ENCODE results near the gene CYP4F2. TPM values are rescaled to one million over a fixed set of nuclear protein-coding genes. Genes with fewer than 3 reads are reported as not detected.
"Not testable (repeated sequence)": the region's sequence is repeated elsewhere in the genome, so short reads cannot be mapped to it uniquely, and the experiment has no call there.

CYP4F2 gene
- polyA plus RNA-seq, 1 donor from 2014 or later = not detected

DNA sequence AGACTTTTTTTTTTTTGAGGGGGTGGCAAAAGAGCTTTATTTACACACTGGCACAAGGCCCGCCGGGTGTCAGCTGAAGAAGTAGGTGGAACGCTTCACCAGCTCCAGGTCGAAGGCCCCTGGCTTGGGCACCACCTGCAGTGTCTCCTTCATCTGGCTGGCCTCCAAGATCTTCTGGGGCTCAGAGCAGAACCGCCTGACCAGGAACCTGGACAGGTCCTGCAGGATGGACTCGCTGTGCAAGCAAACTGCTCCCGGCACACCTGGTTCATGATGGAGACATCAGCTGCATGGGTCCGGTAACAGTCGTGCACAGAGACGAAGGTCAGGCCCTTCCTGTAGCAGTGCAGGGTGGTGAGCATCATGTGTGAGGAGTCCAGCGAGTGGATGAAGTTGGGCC lies 4.4 kb upstream of the CYP4F2 start:
- no peak overlapping the region for H3K4me3 ChIP-seq (ENCODE audit: low read length)
- H3K9ac ChIP-seq (ENCODE audit: low read length) = no peak overlapping the region
- H3K27me3 ChIP-seq (ENCODE audit: insufficient read depth, low read depth, low read length) = no peaks in the 10 kb centered on the region
- no peaks in the 10 kb centered on the region for H3F3A ChIP-seq (ENCODE audit: insufficient read depth, low read length, poor library complexity, severe bottlenecking)
- no peaks in the 10 kb centered on the region for H3K9me2 ChIP-seq (ENCODE audit: insufficient read depth, low read length)
- no peaks in the 10 kb centered on the region for H3K36me3 ChIP-seq (ENCODE audit: insufficient read depth, low read length)
- no peak overlapping the region for H2AFZ ChIP-seq (ENCODE audit: low read depth, low read length)
- no peaks in the 10 kb centered on the region for H4K20me1 ChIP-seq (ENCODE audit: insufficient read depth)
- no peak for TF ChIP-seq EZH2 (IDR thresholded peaks at IDR 0.05; ENCODE audit: borderline replicate concordance, insufficient read depth, low read length, poor library complexity, severe bottlenecking)
- TF ChIP-seq, protein P1, sequence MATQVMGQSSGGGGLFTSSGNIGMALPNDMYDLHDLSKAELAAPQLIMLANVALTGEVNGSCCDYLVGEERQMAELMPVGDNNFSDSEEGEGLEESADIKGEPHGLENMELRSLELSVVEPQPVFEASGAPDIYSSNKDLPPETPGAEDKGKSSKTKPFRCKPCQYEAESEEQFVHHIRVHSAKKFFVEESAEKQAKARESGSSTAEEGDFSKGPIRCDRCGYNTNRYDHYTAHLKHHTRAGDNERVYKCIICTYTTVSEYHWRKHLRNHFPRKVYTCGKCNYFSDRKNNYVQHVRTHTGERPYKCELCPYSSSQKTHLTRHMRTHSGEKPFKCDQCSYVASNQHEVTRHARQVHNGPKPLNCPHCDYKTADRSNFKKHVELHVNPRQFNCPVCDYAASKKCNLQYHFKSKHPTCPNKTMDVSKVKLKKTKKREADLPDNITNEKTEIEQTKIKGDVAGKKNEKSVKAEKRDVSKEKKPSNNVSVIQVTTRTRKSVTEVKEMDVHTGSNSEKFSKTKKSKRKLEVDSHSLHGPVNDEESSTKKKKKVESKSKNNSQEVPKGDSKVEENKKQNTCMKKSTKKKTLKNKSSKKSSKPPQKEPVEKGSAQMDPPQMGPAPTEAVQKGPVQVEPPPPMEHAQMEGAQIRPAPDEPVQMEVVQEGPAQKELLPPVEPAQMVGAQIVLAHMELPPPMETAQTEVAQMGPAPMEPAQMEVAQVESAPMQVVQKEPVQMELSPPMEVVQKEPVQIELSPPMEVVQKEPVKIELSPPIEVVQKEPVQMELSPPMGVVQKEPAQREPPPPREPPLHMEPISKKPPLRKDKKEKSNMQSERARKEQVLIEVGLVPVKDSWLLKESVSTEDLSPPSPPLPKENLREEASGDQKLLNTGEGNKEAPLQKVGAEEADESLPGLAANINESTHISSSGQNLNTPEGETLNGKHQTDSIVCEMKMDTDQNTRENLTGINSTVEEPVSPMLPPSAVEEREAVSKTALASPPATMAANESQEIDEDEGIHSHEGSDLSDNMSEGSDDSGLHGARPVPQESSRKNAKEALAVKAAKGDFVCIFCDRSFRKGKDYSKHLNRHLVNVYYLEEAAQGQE (IDR thresholded peaks at IDR 0.05; ENCODE audit: borderline replicate concordance) = no peak
- TF ChIP-seq, protein P2, sequence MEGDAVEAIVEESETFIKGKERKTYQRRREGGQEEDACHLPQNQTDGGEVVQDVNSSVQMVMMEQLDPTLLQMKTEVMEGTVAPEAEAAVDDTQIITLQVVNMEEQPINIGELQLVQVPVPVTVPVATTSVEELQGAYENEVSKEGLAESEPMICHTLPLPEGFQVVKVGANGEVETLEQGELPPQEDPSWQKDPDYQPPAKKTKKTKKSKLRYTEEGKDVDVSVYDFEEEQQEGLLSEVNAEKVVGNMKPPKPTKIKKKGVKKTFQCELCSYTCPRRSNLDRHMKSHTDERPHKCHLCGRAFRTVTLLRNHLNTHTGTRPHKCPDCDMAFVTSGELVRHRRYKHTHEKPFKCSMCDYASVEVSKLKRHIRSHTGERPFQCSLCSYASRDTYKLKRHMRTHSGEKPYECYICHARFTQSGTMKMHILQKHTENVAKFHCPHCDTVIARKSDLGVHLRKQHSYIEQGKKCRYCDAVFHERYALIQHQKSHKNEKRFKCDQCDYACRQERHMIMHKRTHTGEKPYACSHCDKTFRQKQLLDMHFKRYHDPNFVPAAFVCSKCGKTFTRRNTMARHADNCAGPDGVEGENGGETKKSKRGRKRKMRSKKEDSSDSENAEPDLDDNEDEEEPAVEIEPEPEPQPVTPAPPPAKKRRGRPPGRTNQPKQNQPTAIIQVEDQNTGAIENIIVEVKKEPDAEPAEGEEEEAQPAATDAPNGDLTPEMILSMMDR (IDR thresholded peaks at IDR 0.05; ENCODE audit: poor library complexity, severe bottlenecking) = no peak
- TF ChIP-seq TAF1 (IDR thresholded peaks at IDR 0.05; ENCODE audit: low read depth) = no peak
- no peak for TF ChIP-seq SMC3 (conservative IDR thresholded peaks at IDR 0.05; ENCODE audit: poor library complexity)
- TF ChIP-seq EP300 (conservative IDR thresholded peaks at IDR 0.05; ENCODE audit: poor library complexity, severe bottlenecking) = no peak
- TF ChIP-seq MXI1 (conservative IDR thresholded peaks at IDR 0.05; ENCODE audit: poor library complexity, severe bottlenecking) = no peak
- no peak for TF ChIP-seq RAD21 (conservative IDR thresholded peaks at IDR 0.05)
- no peak for TF ChIP-seq POLR2AphosphoS5 (IDR thresholded peaks at IDR 0.05)
- H3K9me3 ChIP-seq (ENCODE audit: low read length) = no peaks in the 10 kb centered on the region
- no peak overlapping the region for H3K27ac ChIP-seq (ENCODE audit: low read length)
- H3K4me2 ChIP-seq (ENCODE audit: low read length) = no peak overlapping the region
- no peaks in the 10 kb centered on the region for H3K79me2 ChIP-seq (replicated peaks; ENCODE audit: insufficient read depth, low read length)

GRCh38 chr19:15900504-15900903 lies 2.6 kb upstream of the CYP4F2 start:
- H3K9me3 ChIP-seq (ENCODE audit: low read length) = no peaks in the 10 kb centered on the region
- H3K9ac ChIP-seq (ENCODE audit: low read length) = no peak overlapping the region
- no peak overlapping the region for H3K4me2 ChIP-seq (ENCODE audit: low read length)
- H3K9me2 ChIP-seq (ENCODE audit: insufficient read depth, low read length) = no peaks in the 10 kb centered on the region
- no peaks in the 10 kb centered on the region for H3K36me3 ChIP-seq (ENCODE audit: insufficient read depth, low read length)
- H3F3A ChIP-seq (ENCODE audit: insufficient read depth, low read length, poor library complexity, severe bottlenecking) = no peaks in the 10 kb centered on the region
- no peak overlapping the region for H3K4me3 ChIP-seq (ENCODE audit: low read length)
- no peaks in the 10 kb centered on the region for H3K27me3 ChIP-seq (ENCODE audit: insufficient read depth, low read depth, low read length)
- no peak overlapping the region for H2AFZ ChIP-seq (ENCODE audit: low read depth, low read length)
- TF ChIP-seq POLR2AphosphoS5 (IDR thresholded peaks at IDR 0.05) = no peak
- no peak for TF ChIP-seq MXI1 (conservative IDR thresholded peaks at IDR 0.05; ENCODE audit: poor library complexity, severe bottlenecking)
- no peak for TF ChIP-seq SMC3 (conservative IDR thresholded peaks at IDR 0.05; ENCODE audit: poor library complexity)
- TF ChIP-seq RAD21 (conservative IDR thresholded peaks at IDR 0.05) = no peak
- TF ChIP-seq TAF1 (IDR thresholded peaks at IDR 0.05; ENCODE audit: low read depth) = no peak
- TF ChIP-seq, protein P2 (IDR thresholded peaks at IDR 0.05; ENCODE audit: poor library complexity, severe bottlenecking) = no peak
- TF ChIP-seq, protein P1 (IDR thresholded peaks at IDR 0.05; ENCODE audit: borderline replicate concordance) = no peak
- TF ChIP-seq EP300 (conservative IDR thresholded peaks at IDR 0.05; ENCODE audit: poor library complexity, severe bottlenecking) = no peak
- TF ChIP-seq EZH2 (IDR thresholded peaks at IDR 0.05; ENCODE audit: borderline replicate concordance, insufficient read depth, low read length, poor library complexity, severe bottlenecking) = no peak
- no peak overlapping the region for H3K27ac ChIP-seq (ENCODE audit: low read length)
- H4K20me1 ChIP-seq (ENCODE audit: insufficient read depth) = no peaks in the 10 kb centered on the region
- no peaks in the 10 kb centered on the region for H3K79me2 ChIP-seq (replicated peaks; ENCODE audit: insufficient read depth, low read length)

- H3K27me3 ChIP-seq (ENCODE audit: insufficient read depth, low read depth, low read length); H3K9me3 ChIP-seq (ENCODE audit: low read length); H3K36me3 ChIP-seq (ENCODE audit: insufficient read depth, low read length); H3K9me2 ChIP-seq (ENCODE audit: insufficient read depth, low read length); H3K79me2 ChIP-seq (replicated peaks; ENCODE audit: insufficient read depth, low read length); H3K4me2 ChIP-seq (ENCODE audit: low read length); H2AFZ ChIP-seq (ENCODE audit: low read depth, low read length); H3K27ac ChIP-seq (ENCODE audit: low read length); H4K20me1 ChIP-seq (ENCODE audit: insufficient read depth); H3K9ac ChIP-seq (ENCODE audit: low read length); H3F3A ChIP-seq (ENCODE audit: insufficient read depth, low read length, poor library complexity, severe bottlenecking); H3K4me3 ChIP-seq (ENCODE audit: low read length): not testable (repeated sequence)
Measured at GRCh38 chr19:15900032-15900431, 2.2 kb upstream of the CYP4F2 start.

Data from neural cell (in vitro differentiated cells).